ENCODE measurements around the gene NFATC2.

DNA sequence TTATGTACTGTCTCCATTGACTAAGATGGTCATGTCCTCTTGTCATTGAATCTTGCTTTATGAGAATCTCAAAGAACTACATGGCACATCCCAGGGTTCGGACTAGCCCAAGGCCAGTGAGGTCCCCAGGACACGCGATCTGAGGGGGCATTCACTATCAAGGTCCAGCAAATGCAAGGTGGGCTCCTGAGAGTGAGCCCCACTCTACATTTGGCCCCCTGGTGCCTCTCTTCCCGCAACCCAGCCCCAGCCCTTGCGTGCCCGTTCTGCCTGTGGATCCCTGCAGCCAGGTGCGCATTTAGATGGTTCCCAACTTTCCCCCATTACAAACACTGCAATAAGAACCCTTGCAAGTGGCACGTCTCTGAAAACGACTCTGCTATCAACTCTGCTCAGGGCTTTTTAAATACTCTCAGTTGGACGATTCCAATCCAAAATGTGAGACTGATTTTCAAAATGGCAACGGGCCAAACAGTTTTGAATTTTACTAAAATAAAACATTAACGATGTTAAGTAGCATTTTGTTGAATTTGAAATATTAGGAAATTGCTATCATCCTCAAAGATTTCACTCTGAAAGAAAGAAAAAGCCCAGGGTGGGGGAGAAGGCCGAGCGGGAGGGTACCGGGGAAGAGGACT lies 59.6 kb downstream of the NFATC2 start:
- no peak for TF ChIP-seq CTCF (IDR thresholded peaks at IDR 0.05; ENCODE audit: insufficient read depth, low read length, poor library complexity, severe bottlenecking)
- no peak for TF ChIP-seq EZH2phosphoT487 (conservative IDR thresholded peaks at IDR 0.05; ENCODE audit: low read length)

Measured in SU-DHL-6 (cell line).